Activated CD4-positive, alpha-beta T cell treated with anti-CD3 and anti-CD28 coated beads for 1 hour (primary cell): Measurements from ENCODE around the gene TMEM198.

Experiments
- DNase-seq: peaks from one replicate; pipeline ENCODE4 v3.0.0-alpha.2; 2020

The TMEM198 gene

GRCh38 chr2:219563271-219563928 lies 19.6 kb downstream of the TMEM198 start:
- DNase-seq: no peak

- DNase-seq: no peak
Observed at GRCh38 chr2:219565130-219566080, 21.6 kb downstream of the TMEM198 start.

- DNase-seq: no peak
Observed at GRCh38 chr2:219566640-219567039, 22.8 kb downstream of the TMEM198 start.

GRCh38 chr2:219567131-219567530 lies 23.3 kb downstream of the TMEM198 start:
- no peak for DNase-seq

- no peak for DNase-seq
Observed at GRCh38 chr2:219567791-219568361, 24.0 kb downstream of the TMEM198 start.

- DNase-seq: no peak
Observed at GRCh38 chr2:219569041-219569440, 25.2 kb downstream of the TMEM198 start.

GRCh38 chr2:219569635-219570034 lies 25.8 kb downstream of the TMEM198 start:
- no peak for DNase-seq

- DNase-seq: no peak
Observed at GRCh38 chr2:219570194-219570923, 26.5 kb downstream of the TMEM198 start.

GRCh38 chr2:219570924-219571310 lies 27.1 kb downstream of the TMEM198 start:
- DNase-seq: no peak

GRCh38 chr2:219571311-219572236 lies 27.7 kb downstream of the TMEM198 start, which contains the start of gene OBSL1:
OBSL1 (minus strand) TSS chr2:219571539; CDS start chr2:219571232, 307 bp downstream.
- no peak for DNase-seq

- DNase-seq: no peak
Observed at GRCh38 chr2:219572237-219573001, 28.6 kb downstream of the TMEM198 start, which contains the start of gene INHA. INHA (plus strand) TSS chr2:219572310; CDS start chr2:219572375, 65 bp downstream.

- no peak for DNase-seq
Observed at GRCh38 chr2:219573166-219573565, 29.3 kb downstream of the TMEM198 start.

GRCh38 chr2:219574484-219575311 lies 30.9 kb downstream of the TMEM198 start:
- DNase-seq: no peak

- DNase-seq: no peak
Observed at GRCh38 chr2:219575566-219576504, 32.0 kb downstream of the TMEM198 start.

- DNase-seq: no peak
Observed at GRCh38 chr2:219576505-219577388, 32.9 kb downstream of the TMEM198 start.

- DNase-seq: no peak
Observed at GRCh38 chr2:219578811-219579613, 35.2 kb downstream of the TMEM198 start.

GRCh38 chr2:219581346-219581745 lies 37.5 kb downstream of the TMEM198 start:
- no peak for DNase-seq
